Gastrocnemius medialis (tissue), 4 donors: ENCODE measurements around the gene ADAMTS19. TPM values are rescaled to one million over a fixed set of nuclear protein-coding genes. Genes with fewer than 3 reads are reported as not detected.

Source experiments
- ATAC-seq, 2 donors: fragments of 150-250 bp; one replicate each; pipeline ENCODE4 v1.9.1; 2016
- DNase-seq, 2 donors: peaks; one replicate each; pipeline ENCODE4 v3.0.0-alpha.2; 2019
- H3K27ac ChIP-seq, 4 donors: fragments of 200-600 bp; sonication (generic); 1 replicate in 1 of 4; 2 replicates in 3 of 4; pipeline ENCODE4 v1.5.1; 2016 to 2018; ENCODE audit warnings: mild to moderate bottlenecking in 2 of 4, moderate library complexity in 1 of 4
- H3K27me3 ChIP-seq, 3 donors: fragments of 200-600 bp; sonication (generic) in 2 of 3; 1 replicate in 1 of 3; 2 replicates in 2 of 3; pipeline versions ENCODE4 v1.5.1 to v1.6.0; 2016 to 2019; ENCODE audit warnings: mild to moderate bottlenecking in 1 of 3, moderate library complexity in 1 of 3
- H3K36me3 ChIP-seq, 2 donors: fragments of 200-600 bp; sonication (generic) in 1 of 2; one replicate each; pipeline ENCODE4 v1.5.1; 2017 to 2018
- H3K4me1 ChIP-seq, 2 donors: fragments of 200-600 bp; sonication (generic) in 1 of 2; one replicate each; pipeline ENCODE4 v1.5.1; 2016 to 2017; ENCODE audit warnings: mild to moderate bottlenecking in 2 of 2
- H3K4me3 ChIP-seq, 4 donors: fragments of 200-600 bp; sonication (generic) in 3 of 4; 1 replicate in 1 of 4; 2 replicates in 3 of 4; pipeline ENCODE4 v1.5.1; 2016 to 2019; ENCODE audit warnings: mild to moderate bottlenecking in 2 of 4
- H3K9me3 ChIP-seq, 3 donors: fragments of 200-600 bp; sonication (generic) in 2 of 3; 1 replicate in 1 of 3; 2 replicates in 2 of 3; pipeline ENCODE4 v1.5.1; 2016 to 2019
- POLR2A ChIP-seq, 2 donors: fragments of 450-650 bp; IDR thresholded peaks; one replicate each; pipeline ENCODE4 v1.6.1; 2017; ENCODE audit warnings: antibody characterized with exemption in 2 of 2, mild to moderate bottlenecking in 2 of 2, moderate library complexity in 2 of 2
- in situ Hi-C, 4 donors: fragments of 200-750 bp; cut with MboI; loops; one replicate each; pipeline versions ENCODE4 v1.15.0 to v1.8.0; 2017; ENCODE audit warnings: low sequenced_read_pairs in 4 of 4
- intact Hi-C: fragments of 100-400 bp; cut with DNase I; formaldehyde crosslinking; loops from one replicate; pipeline ENCODE4 v1.15.1; 2023; ENCODE audit warnings: low total_unique reads
- total RNA-seq, 4 donors: library from RNA; depleted of rRNA; stranded (reverse); fragments of >200 nt; gene quantifications; one replicate each; pipeline versions ENCODE4 v1.1.0 to v1.2.3, GENCODE V29; 2016
- TF ChIP-seq, protein P1 (sequence below), 5 experiments: fragments of 450-650 bp in 3 of 5; fragments of 200-600 bp in 2 of 5; sonication (generic) in 2 of 5; IDR thresholded peaks in 4 of 5; conservative IDR thresholded peaks in 1 of 5; 1 replicate in 4 of 5; 2 replicates in 1 of 5; pipeline ENCODE4 v1.5.1; 2016 to 2019; ENCODE audit warnings: antibody characterized with exemption in 5 of 5, mild to moderate bottlenecking in 3 of 5, moderate library complexity in 3 of 5

The ADAMTS19 gene, protein sequence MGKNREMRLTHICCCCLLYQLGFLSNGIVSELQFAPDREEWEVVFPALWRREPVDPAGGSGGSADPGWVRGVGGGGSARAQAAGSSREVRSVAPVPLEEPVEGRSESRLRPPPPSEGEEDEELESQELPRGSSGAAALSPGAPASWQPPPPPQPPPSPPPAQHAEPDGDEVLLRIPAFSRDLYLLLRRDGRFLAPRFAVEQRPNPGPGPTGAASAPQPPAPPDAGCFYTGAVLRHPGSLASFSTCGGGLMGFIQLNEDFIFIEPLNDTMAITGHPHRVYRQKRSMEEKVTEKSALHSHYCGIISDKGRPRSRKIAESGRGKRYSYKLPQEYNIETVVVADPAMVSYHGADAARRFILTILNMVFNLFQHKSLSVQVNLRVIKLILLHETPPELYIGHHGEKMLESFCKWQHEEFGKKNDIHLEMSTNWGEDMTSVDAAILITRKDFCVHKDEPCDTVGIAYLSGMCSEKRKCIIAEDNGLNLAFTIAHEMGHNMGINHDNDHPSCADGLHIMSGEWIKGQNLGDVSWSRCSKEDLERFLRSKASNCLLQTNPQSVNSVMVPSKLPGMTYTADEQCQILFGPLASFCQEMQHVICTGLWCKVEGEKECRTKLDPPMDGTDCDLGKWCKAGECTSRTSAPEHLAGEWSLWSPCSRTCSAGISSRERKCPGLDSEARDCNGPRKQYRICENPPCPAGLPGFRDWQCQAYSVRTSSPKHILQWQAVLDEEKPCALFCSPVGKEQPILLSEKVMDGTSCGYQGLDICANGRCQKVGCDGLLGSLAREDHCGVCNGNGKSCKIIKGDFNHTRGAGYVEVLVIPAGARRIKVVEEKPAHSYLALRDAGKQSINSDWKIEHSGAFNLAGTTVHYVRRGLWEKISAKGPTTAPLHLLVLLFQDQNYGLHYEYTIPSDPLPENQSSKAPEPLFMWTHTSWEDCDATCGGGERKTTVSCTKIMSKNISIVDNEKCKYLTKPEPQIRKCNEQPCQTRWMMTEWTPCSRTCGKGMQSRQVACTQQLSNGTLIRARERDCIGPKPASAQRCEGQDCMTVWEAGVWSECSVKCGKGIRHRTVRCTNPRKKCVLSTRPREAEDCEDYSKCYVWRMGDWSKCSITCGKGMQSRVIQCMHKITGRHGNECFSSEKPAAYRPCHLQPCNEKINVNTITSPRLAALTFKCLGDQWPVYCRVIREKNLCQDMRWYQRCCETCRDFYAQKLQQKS
- 1 to 10 TPM in 2 of 4 donors, under 1 TPM in 2; 0.36 to 2.4 (median 0.80) TPM for total RNA-seq

DNA sequence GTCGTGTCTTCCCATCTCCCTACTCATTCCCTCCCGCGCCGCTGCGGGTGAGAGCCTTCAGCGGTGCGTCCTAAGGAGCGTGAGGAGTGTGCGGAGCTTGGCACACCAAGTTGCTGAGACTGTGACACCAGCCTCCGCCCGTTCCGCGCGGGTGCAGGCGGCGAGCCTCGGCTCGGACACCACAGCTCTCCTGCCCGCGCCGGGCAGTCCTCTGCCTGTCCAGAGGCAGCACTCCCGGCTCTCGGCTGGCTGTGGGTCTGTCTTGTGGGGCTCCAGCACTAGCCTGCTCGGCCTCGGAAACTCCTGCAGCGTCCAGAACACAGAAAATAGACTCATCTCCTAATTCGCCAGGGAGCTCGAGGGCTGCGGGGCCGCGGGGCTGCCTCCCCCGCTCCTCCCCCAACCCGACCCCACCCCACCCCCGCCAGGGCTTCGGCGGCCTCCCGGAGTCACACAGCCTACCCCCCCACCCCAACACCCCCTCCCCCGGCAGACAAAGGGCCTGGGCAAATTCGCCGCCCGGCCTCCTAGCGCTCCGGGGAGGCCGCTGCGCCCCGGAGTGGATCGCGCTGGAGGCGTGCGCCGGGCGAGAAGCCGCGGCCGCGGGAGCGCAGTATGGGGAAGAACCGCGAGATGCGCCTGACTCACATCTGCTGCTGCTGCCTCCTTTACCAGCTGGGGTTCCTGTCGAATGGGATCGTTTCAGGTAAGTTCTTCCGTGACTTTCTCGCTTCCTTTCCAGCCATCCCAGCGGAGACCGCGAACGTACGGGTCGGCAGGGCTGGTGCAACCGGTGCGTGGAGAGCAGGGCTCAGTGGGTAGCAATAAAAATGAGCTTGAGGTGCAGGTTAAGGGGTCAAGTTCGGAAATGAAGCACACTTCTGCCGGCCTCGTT, at the start of gene ADAMTS19:
ADAMTS19 (plus strand) TSS at position 522 of the 895 bp plus-strand sequence; CDS start at position 616, 94 bp downstream.
- Histone ChIP-seq H3K4me1 (no peaks in the 10 kb centered on the region), H3K4me3 (peak within 1 kb of the TSS; percentile 62 to 65 (median 63)), H3K36me3 (no peaks in the 10 kb centered on the region), H3K9me3 (no peaks in the 10 kb centered on the region), H3K27ac (peak within 1 kb of the TSS; percentile 39 to 70 (median 63)), H3K27me3 (peaks cover 0 to 3% (median 0%) of the 10 kb centered on the region in 3 donors)
- ATAC-seq (peak; percentile 34 to 59), DNase-seq (no peak)
- no peak for TF ChIP-seq POLR2A (IDR thresholded peaks at IDR 0.05)
- TF ChIP-seq, protein P1, sequence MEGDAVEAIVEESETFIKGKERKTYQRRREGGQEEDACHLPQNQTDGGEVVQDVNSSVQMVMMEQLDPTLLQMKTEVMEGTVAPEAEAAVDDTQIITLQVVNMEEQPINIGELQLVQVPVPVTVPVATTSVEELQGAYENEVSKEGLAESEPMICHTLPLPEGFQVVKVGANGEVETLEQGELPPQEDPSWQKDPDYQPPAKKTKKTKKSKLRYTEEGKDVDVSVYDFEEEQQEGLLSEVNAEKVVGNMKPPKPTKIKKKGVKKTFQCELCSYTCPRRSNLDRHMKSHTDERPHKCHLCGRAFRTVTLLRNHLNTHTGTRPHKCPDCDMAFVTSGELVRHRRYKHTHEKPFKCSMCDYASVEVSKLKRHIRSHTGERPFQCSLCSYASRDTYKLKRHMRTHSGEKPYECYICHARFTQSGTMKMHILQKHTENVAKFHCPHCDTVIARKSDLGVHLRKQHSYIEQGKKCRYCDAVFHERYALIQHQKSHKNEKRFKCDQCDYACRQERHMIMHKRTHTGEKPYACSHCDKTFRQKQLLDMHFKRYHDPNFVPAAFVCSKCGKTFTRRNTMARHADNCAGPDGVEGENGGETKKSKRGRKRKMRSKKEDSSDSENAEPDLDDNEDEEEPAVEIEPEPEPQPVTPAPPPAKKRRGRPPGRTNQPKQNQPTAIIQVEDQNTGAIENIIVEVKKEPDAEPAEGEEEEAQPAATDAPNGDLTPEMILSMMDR (IDR thresholded peaks at IDR 0.05 in 4 of 5, conservative IDR thresholded peaks at IDR 0.05 in 1 of 5): no peak
- in situ Hi-C loops (no loop called here), intact Hi-C loops (loop anchor here (2.0 kb wide), 1 partner anchor 47 kb away; no protein-coding TSS in a partner anchor)

DNA sequence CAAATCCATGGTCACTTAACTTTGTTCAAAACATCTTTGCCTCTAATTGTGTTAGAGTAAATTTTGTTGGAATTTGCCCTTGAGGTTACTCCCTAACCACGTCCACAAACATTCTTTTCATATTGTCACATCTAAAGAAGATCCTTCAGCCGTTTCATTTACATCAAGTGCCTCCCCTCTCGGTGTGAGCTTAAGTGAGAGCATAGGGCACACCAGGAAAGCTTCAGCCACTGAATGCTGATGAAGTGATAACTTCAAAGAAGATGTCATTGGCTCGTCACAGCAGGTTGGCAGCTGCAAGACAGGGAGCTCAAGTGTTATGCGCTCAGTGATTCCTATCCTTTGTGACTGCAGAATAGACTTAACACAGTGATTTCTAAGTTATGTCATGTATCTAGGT, 49.6 kb upstream of the ADAMTS19 start:
- no peak overlapping the region for H3K27ac ChIP-seq
- H3K27me3 ChIP-seq: no peaks in the 10 kb centered on the region
- H3K9me3 ChIP-seq: no peaks in the 10 kb centered on the region
- no peak for DNase-seq
- intact Hi-C loops (no loop called here), in situ Hi-C loops (loop anchor here in 1 of 4 donors (25.0 kb wide), 1 partner anchor 352 kb away; no protein-coding TSS in a partner anchor)
- ATAC-seq: no peak
- H3K4me3 ChIP-seq: no peak overlapping the region
- TF ChIP-seq POLR2A (IDR thresholded peaks at IDR 0.05): no peak
- no peaks in the 10 kb centered on the region for H3K36me3 ChIP-seq
- no peaks in the 10 kb centered on the region for H3K4me1 ChIP-seq

DNA sequence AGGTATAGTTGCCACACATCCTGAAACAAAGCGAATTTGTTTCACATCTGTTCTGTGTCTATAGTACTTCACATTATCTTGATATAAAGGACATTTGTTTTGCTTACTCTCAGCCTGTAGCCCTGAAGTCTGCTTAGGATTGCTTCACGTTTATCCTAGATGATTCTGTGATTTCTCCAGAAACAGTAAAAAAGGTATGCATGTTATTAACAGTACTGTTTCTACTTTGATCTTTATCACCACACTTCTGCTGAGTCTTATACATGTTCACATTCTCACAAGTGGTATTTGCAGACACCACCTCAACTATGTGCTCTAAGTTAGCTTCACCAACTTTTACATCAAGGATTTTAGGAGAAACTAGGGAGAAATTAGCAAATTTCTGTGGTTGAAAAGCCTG, 47.4 kb upstream of the ADAMTS19 start:
- no peak overlapping the region for H3K27ac ChIP-seq
- no peak overlapping the region for H3K4me3 ChIP-seq
- H3K9me3 ChIP-seq: no peaks in the 10 kb centered on the region
- no peaks in the 10 kb centered on the region for H3K27me3 ChIP-seq
- DNase-seq: no peak
- no peaks in the 10 kb centered on the region for H3K4me1 ChIP-seq
- in situ Hi-C loops: loop anchor here in 1 of 4 donors (25.0 kb wide), 1 partner anchor 350 kb away; no protein-coding TSS in a partner anchor
- no peaks in the 10 kb centered on the region for H3K36me3 ChIP-seq
- no peak for TF ChIP-seq POLR2A (IDR thresholded peaks at IDR 0.05)
- TF ChIP-seq, protein P1 (IDR thresholded peaks at IDR 0.05 in 4 of 5, conservative IDR thresholded peaks at IDR 0.05 in 1 of 5): no peak
- no peak for ATAC-seq
- intact Hi-C loops: no loop called here

DNA sequence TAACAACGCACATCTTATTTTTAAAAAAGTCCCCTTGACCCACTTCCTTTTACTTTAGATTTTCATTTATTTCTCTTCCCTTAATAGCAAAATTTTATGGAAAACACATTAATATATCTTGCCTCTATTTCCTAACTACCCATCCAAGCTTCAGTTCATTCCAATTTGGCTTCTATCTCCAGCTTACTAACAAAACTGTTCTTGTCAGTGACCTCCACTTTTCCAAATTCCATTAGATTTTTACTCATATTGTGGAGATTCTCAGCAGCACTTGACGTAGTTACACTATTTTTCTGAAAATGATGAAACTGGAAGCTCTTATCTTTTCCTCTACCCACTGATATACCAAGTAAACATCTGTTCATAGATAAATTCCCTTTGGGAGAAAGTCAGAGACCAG, 46.5 kb upstream of the ADAMTS19 start:
- intact Hi-C loops (no loop called here), in situ Hi-C loops (loop anchor here in 1 of 4 donors (25.0 kb wide), 1 partner anchor 349 kb away; no protein-coding TSS in a partner anchor)
- no peaks in the 10 kb centered on the region for H3K36me3 ChIP-seq
- no peak for DNase-seq
- no peak for TF ChIP-seq POLR2A (IDR thresholded peaks at IDR 0.05)
- TF ChIP-seq, protein P1 (IDR thresholded peaks at IDR 0.05 in 4 of 5, conservative IDR thresholded peaks at IDR 0.05 in 1 of 5): no peak
- H3K27ac ChIP-seq: no peak overlapping the region
- no peak for ATAC-seq
- no peaks in the 10 kb centered on the region for H3K4me1 ChIP-seq
- no peaks in the 10 kb centered on the region for H3K27me3 ChIP-seq
- H3K4me3 ChIP-seq: no peak overlapping the region
- H3K9me3 ChIP-seq: no peaks in the 10 kb centered on the region
